Mononuclear cell (primary cell): ENCODE data around the gene CAPZB. TPM values are rescaled to one million over a fixed set of nuclear protein-coding genes. Genes with fewer than 3 reads are reported as not detected.

Source experiments
- H3K27me3 ChIP-seq: 2 replicates; pipeline ENCODE4 v1.6.0; 2011; ENCODE audit warnings: low read length, control low read depth; ENCODE audit not compliant: insufficient read depth
- H3K4me1 ChIP-seq: 2 replicates; pipeline ENCODE4 v1.5.1; 2011; ENCODE audit warnings: mild to moderate bottlenecking, low read length, control low read depth; ENCODE audit not compliant: insufficient read depth
- H3K4me3 ChIP-seq: 2 replicates; pipeline ENCODE4 v1.5.1; 2011; ENCODE audit warnings: mild to moderate bottlenecking, low read length, moderate library complexity
- H3K9me3 ChIP-seq: 2 replicates; pipeline ENCODE4 v1.5.1; 2011; ENCODE audit warnings: low read depth, mild to moderate bottlenecking, control low read depth, low read length
- total RNA-seq: library from RNA; depleted of rRNA; stranded (reverse); fragments of >200 nt; gene quantifications from one replicate; pipeline ENCODE4 v1.2.3, GENCODE V29; 2012

The CAPZB gene
- total RNA-seq, 1 donor, result 128 TPM

- Histone ChIP-seq H3K27me3 (no peaks in the 10 kb centered on the region), H3K4me3 (no peak overlapping the region), H3K4me1 (peaks cover 15% of the 10 kb centered on the region), H3K9me3 (no peaks in the 10 kb centered on the region)
Observed at GRCh38 chr1:19367584-19368041, 117.7 kb downstream of the CAPZB start.

- H3K4me3 ChIP-seq, result no peak overlapping the region
- no peaks in the 10 kb centered on the region for H3K27me3 ChIP-seq
- peaks cover 15% of the 10 kb centered on the region for H3K4me1 ChIP-seq
- H3K9me3 ChIP-seq, result no peaks in the 10 kb centered on the region
Observed at GRCh38 chr1:19366599-19367536, 118.5 kb downstream of the CAPZB start.

GRCh38 chr1:19365721-19366120 is 119.6 kb downstream of the CAPZB start:
- Histone ChIP-seq H3K9me3 (no peaks in the 10 kb centered on the region), H3K4me1 (peaks cover 8% of the 10 kb centered on the region), H3K27me3 (no peaks in the 10 kb centered on the region), H3K4me3 (no peak overlapping the region)

DNA sequence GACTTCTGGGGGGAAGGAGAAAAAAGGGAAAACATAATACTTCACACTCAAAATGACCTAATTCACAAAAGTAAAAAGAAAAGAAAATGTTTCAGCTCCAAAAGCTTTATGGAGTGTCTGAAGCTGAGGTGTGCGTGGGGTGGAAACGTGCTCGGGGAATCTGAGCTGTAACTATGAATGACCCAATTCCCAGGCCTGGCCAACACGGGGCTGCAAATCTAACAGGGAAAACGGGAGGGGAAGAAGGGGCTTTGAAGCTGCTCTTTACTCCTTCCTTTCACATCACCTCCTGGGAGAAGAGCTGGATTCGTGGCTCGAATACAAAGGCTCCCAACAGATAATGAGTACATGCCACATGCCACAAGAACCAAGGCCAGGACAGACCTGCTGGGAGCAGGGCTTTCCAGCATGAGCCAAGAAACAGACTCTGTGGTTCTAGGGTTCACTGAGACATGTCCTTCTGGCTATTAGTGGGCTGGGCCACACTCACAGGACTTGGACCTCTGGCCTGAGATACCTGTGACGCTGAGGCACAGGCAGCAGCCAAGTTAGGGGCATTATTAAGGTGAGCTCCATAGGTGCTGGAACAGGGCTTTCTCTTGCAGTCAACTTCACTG is 121.7 kb downstream of the CAPZB start:
- H3K4me1 ChIP-seq, result peaks cover 12% of the 10 kb centered on the region
- no peaks in the 10 kb centered on the region for H3K27me3 ChIP-seq
- H3K4me3 ChIP-seq, result no peak overlapping the region
- H3K9me3 ChIP-seq, result no peaks in the 10 kb centered on the region

GRCh38 chr1:19361611-19362147 is 123.7 kb downstream of the CAPZB start:
- Histone ChIP-seq H3K4me1 (peaks cover 12% of the 10 kb centered on the region), H3K9me3 (no peaks in the 10 kb centered on the region), H3K4me3 (no peak overlapping the region), H3K27me3 (no peaks in the 10 kb centered on the region)

- peaks cover 12% of the 10 kb centered on the region for H3K4me1 ChIP-seq
- no peaks in the 10 kb centered on the region for H3K27me3 ChIP-seq
- H3K9me3 ChIP-seq, result no peaks in the 10 kb centered on the region
- H3K4me3 ChIP-seq, result no peak overlapping the region
Observed at GRCh38 chr1:19360843-19361610, 124.3 kb downstream of the CAPZB start.

DNA sequence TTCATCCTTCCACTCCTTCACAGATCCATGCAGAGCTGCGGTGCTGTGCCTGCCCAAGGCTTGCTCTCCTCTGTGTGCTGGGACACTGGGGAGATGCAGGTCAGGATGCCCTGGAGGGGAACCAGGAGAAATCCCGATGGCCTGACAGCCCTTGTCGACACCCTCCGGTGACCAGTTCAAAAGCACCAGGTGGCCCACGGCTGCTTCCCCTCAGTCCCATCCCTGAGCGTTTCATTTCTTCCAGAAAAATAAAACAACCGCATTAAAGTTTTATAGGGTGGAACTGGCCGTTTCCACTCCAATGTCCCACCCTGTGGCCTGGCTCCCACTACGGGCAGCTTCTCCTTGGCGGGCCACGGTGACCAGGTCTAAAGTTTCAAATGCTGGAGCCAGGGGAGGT is 124.9 kb downstream of the CAPZB start:
- no peak overlapping the region for H3K4me3 ChIP-seq
- H3K9me3 ChIP-seq, result no peaks in the 10 kb centered on the region
- H3K4me1 ChIP-seq, result peaks cover 12% of the 10 kb centered on the region
- no peaks in the 10 kb centered on the region for H3K27me3 ChIP-seq

- H3K27me3 ChIP-seq, result no peaks in the 10 kb centered on the region
- H3K4me3 ChIP-seq, result no peak overlapping the region
- H3K4me1 ChIP-seq, result peaks cover 12% of the 10 kb centered on the region
- no peaks in the 10 kb centered on the region for H3K9me3 ChIP-seq
Observed at GRCh38 chr1:19360016-19360415, 125.3 kb downstream of the CAPZB start.

DNA sequence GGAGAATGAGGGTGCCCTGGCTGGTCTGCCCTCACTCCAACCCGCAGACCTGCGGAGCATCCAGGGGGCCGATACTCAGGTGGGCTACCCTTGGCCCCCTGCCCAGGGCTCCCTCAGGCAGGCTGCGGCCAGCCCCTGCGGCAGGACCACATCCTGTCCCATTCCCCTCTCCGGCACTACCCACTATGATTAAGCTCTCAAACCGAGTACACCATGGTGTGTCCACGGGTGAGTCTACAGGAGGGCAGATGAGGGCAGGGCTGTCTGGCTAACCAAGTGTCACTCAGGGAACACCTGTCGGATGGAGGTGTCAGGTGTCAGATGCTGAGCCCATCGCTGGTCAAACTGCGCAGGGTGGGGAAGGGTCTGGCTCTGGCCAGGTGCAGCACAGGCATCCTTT is 126.0 kb downstream of the CAPZB start:
- Histone ChIP-seq H3K27me3 (no peaks in the 10 kb centered on the region), H3K4me1 (peaks cover 12% of the 10 kb centered on the region), H3K4me3 (no peak overlapping the region), H3K9me3 (no peaks in the 10 kb centered on the region)

GRCh38 chr1:19358710-19359109 is 126.6 kb downstream of the CAPZB start:
- H3K4me3 ChIP-seq, result no peak overlapping the region
- H3K9me3 ChIP-seq, result no peaks in the 10 kb centered on the region
- peaks cover 12% of the 10 kb centered on the region for H3K4me1 ChIP-seq
- no peaks in the 10 kb centered on the region for H3K27me3 ChIP-seq

- Histone ChIP-seq H3K27me3 (no peaks in the 10 kb centered on the region), H3K4me3 (no peak overlapping the region), H3K9me3 (no peaks in the 10 kb centered on the region), H3K4me1 (peaks cover 12% of the 10 kb centered on the region)
Observed at GRCh38 chr1:19357299-19357986, 127.9 kb downstream of the CAPZB start.

- Histone ChIP-seq H3K9me3 (no peaks in the 10 kb centered on the region), H3K4me1 (peaks cover 12% of the 10 kb centered on the region)
Observed at GRCh38 chr1:19356266-19356665, 129.1 kb downstream of the CAPZB start.

DNA sequence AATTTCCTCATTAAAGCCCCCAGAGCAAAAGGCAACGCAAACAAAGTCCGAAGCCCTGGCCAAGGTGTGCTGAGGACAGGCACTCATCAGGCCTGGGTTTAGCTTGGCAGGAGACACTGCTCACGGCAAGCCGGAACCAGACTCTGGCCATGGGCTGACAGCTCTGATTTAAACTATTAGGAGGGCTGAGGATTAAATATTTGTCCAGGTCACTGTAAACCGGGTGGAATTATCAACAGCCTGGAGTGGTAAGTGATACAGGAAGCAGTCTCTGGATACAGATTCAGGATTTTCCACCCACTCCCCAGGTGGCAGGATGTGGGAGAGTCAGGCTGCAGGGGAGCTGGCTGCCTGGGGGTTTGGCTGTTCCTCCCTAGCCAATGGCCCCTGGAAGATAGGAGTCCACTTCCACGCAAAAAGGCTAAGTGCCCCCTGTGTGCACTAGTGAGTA is 130.8 kb downstream of the CAPZB start:
- no peaks in the 10 kb centered on the region for H3K27me3 ChIP-seq
- no peaks in the 10 kb centered on the region for H3K9me3 ChIP-seq
- H3K4me3 ChIP-seq, result no peak overlapping the region
- H3K4me1 ChIP-seq, result peaks cover 1% of the 10 kb centered on the region

More at GRCh38 chr1:19356266-19356665, 129.1 kb downstream of the CAPZB start:
- Histone ChIP-seq H3K27me3 (no peaks in the 10 kb centered on the region), H3K4me3 (no peak overlapping the region)

- Histone ChIP-seq H3K4me1 (peaks cover 8% of the 10 kb centered on the region), H3K27me3 (no peaks in the 10 kb centered on the region), H3K4me3 (no peak overlapping the region), H3K9me3 (no peaks in the 10 kb centered on the region)
Observed at GRCh38 chr1:19353596-19353995, 131.7 kb downstream of the CAPZB start.
